ENCODE results near the gene TSPAN9. TPM values are rescaled to one million over a fixed set of nuclear protein-coding genes. Genes with fewer than 3 reads are reported as not detected.
A peak's percentile ranks its signal among the peaks of the same experiment; 100 is the strongest.

Gene TSPAN9
- total RNA-seq, 1 donor from 2014 or later: 7.8 TPM

DNA sequence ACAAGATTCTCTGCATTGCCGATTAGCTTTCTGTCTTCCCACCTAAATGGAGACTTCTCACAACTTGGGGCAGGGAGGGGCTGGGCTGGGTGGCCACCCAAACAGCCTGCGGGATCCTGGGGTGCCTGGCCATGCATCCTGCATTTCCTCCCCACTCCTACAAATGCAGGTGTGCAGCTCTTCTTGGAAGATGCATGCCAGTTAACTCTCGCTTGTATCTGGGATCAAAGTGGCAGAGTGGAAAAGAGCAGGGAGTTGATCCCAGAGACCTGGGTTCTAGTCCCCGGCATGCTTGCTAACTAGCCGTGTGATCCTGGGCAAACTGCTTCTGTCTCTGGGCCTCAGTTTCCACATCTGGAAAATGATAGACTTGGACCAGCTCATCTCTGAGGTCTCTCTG is 136.6 kb downstream of the TSPAN9 start:
- TF ChIP-seq EZH2 (IDR thresholded peaks at IDR 0.05) (no peak), EZH2phosphoT487 (IDR thresholded peaks at IDR 0.05) (no peak), CTCF (IDR thresholded peaks at IDR 0.05) (no peak)
- no peak overlapping the region for H3K27ac Mint-ChIP-seq
- DNase-seq (ENCODE audit: low spot score): no peak
- no peaks in the 10 kb centered on the region for H3K36me3 Mint-ChIP-seq
- peaks cover 20% of the 10 kb centered on the region for H3F3A ChIP-seq (ENCODE audit: low read depth)
- no peak overlapping the region for H3K9ac ChIP-seq
- H3K4me2 ChIP-seq: peak overlapping the region; percentile 74
- peaks cover 49% of the 10 kb centered on the region for H3K4me1 Mint-ChIP-seq
- H3K4me3 Mint-ChIP-seq: no peak overlapping the region
- H3K27me3 Mint-ChIP-seq (ENCODE audit: insufficient read depth, low read depth): peaks cover 6% of the 10 kb centered on the region
- peaks cover 10% of the 10 kb centered on the region for H4K20me1 ChIP-seq (ENCODE audit: low read depth)
- H3K79me2 ChIP-seq (ENCODE audit: low read depth): no peaks in the 10 kb centered on the region
- H3K4me3 ChIP-seq: peak overlapping the region; percentile 26
- no peak overlapping the region for H3K27ac ChIP-seq
- H2AFZ ChIP-seq (replicated peaks): no peak overlapping the region
- H3K27me3 ChIP-seq: no peaks in the 10 kb centered on the region
- no peaks in the 10 kb centered on the region for H3K9me3 Mint-ChIP-seq
- peaks cover 29% of the 10 kb centered on the region for H3K4me1 ChIP-seq
- no peaks in the 10 kb centered on the region for H3K36me3 ChIP-seq
- no peaks in the 10 kb centered on the region for H3K9me3 ChIP-seq (ENCODE audit: low read depth)

GRCh38 chr12:3214526-3215365 is 137.6 kb downstream of the TSPAN9 start:
- Histone ChIP-seq H4K20me1 (ENCODE audit: low read depth) (peaks cover 5% of the 10 kb centered on the region), H3K27me3 (no peaks in the 10 kb centered on the region), H3K4me3 (peak overlapping the region; percentile 26), H3K9me3 (ENCODE audit: low read depth) (no peaks in the 10 kb centered on the region), H3K36me3 (no peaks in the 10 kb centered on the region), H3K9ac (no peak overlapping the region), H3K4me1 (peaks cover 29% of the 10 kb centered on the region), H3F3A (ENCODE audit: low read depth) (peaks cover 20% of the 10 kb centered on the region), H2AFZ (replicated peaks) (no peak overlapping the region), H3K27ac (no peak overlapping the region), H3K79me2 (ENCODE audit: low read depth) (no peaks in the 10 kb centered on the region), H3K4me2 (peak overlapping the region; percentile 74)
- peak; percentile 85 for DNase-seq (ENCODE audit: low spot score)
- Mint-ChIP-seq H3K27ac (no peak overlapping the region), H3K4me3 (no peak overlapping the region), H3K9me3 (no peaks in the 10 kb centered on the region), H3K27me3 (ENCODE audit: insufficient read depth, low read depth) (peaks cover 4% of the 10 kb centered on the region), H3K36me3 (no peaks in the 10 kb centered on the region), H3K4me1 (peaks cover 52% of the 10 kb centered on the region)
- TF ChIP-seq CTCF (IDR thresholded peaks at IDR 0.05) (peak; percentile 9), EZH2 (IDR thresholded peaks at IDR 0.05) (no peak)

GRCh38 chr12:3215410-3215975 is 138.3 kb downstream of the TSPAN9 start:
- H3K36me3 Mint-ChIP-seq: no peaks in the 10 kb centered on the region
- H3K36me3 ChIP-seq: no peaks in the 10 kb centered on the region

More at GRCh38 chr12:3215410-3215975, 138.3 kb downstream of the TSPAN9 start:
- TF ChIP-seq EZH2 (IDR thresholded peaks at IDR 0.05) (no peak), CTCF (IDR thresholded peaks at IDR 0.05) (no peak), EZH2phosphoT487 (IDR thresholded peaks at IDR 0.05) (no peak)
- H4K20me1 ChIP-seq (ENCODE audit: low read depth): peaks cover 5% of the 10 kb centered on the region
- no peak for DNase-seq (ENCODE audit: low spot score)
- no peak overlapping the region for H3K27ac ChIP-seq
- H3K4me2 ChIP-seq: no peak overlapping the region
- Mint-ChIP-seq H3K27ac (no peak overlapping the region), H3K9me3 (no peaks in the 10 kb centered on the region), H3K27me3 (ENCODE audit: insufficient read depth, low read depth) (peaks cover 4% of the 10 kb centered on the region), H3K4me1 (peaks cover 52% of the 10 kb centered on the region), H3K4me3 (no peak overlapping the region)
- H2AFZ ChIP-seq (replicated peaks): no peak overlapping the region
- no peak overlapping the region for H3K9ac ChIP-seq
- no peaks in the 10 kb centered on the region for H3K79me2 ChIP-seq (ENCODE audit: low read depth)
- no peak overlapping the region for H3K4me3 ChIP-seq
- H3K4me1 ChIP-seq: peaks cover 29% of the 10 kb centered on the region
- no peaks in the 10 kb centered on the region for H3K27me3 ChIP-seq
- H3K9me3 ChIP-seq (ENCODE audit: low read depth): no peaks in the 10 kb centered on the region
- peaks cover 20% of the 10 kb centered on the region for H3F3A ChIP-seq (ENCODE audit: low read depth)
